MM.1S (cell line): ENCODE results near the gene DNAH6.

Source experiments
- DNase-seq: peaks from one replicate; pipeline ENCODE4 v3.0.0-alpha.2; 2015
- H2AFZ ChIP-seq: fragments of 300-600 bp; sonication (generic); 2 replicates; pipeline ENCODE4 v1.6.0; 2016; ENCODE audit warnings: antibody characterized with exemption, low read length
- H3F3A ChIP-seq: fragments of 300-600 bp; sonication (generic); 2 replicates; pipeline ENCODE4 v1.6.1; 2016; ENCODE audit warnings: mild to moderate bottlenecking, antibody characterized with exemption, low read length, moderate library complexity, mixed read lengths; ENCODE audit not compliant: insufficient read depth
- H3K27ac ChIP-seq: fragments of 300-600 bp; sonication (generic); 2 replicates; pipeline ENCODE4 v1.5.1; 2016; ENCODE audit warnings: mild to moderate bottlenecking, low read length
- H3K27me3 ChIP-seq: fragments of 300-600 bp; sonication (generic); replicated peaks from 2 replicates; pipeline ENCODE4 v1.6.0; 2016; ENCODE audit warnings: low read length; ENCODE audit not compliant: insufficient read depth
- H3K36me3 ChIP-seq: fragments of 300-600 bp; sonication (generic); replicated peaks from 2 replicates; pipeline ENCODE4 v1.6.1; 2016; ENCODE audit warnings: mild to moderate bottlenecking, low read length, mixed read lengths; ENCODE audit not compliant: insufficient read depth
- H3K4me1 ChIP-seq: fragments of 300-600 bp; sonication (generic); 2 replicates; pipeline ENCODE4 v1.6.1; 2016; ENCODE audit warnings: low read length, mixed read lengths
- H3K4me2 ChIP-seq: fragments of 300-600 bp; sonication (generic); 2 replicates; pipeline ENCODE4 v1.6.0; 2016; ENCODE audit warnings: low read depth, low read length
- H3K4me3 ChIP-seq: fragments of 300-600 bp; sonication (generic); 2 replicates; pipeline ENCODE4 v1.5.1; 2016; ENCODE audit warnings: low read length, mixed read lengths
- H3K79me2 ChIP-seq: fragments of 300-600 bp; sonication (generic); 2 replicates; pipeline ENCODE4 v1.6.1; 2016; ENCODE audit warnings: mixed run types, low read length, mixed read lengths
- H3K9ac ChIP-seq: fragments of 300-600 bp; sonication (generic); 2 replicates; pipeline ENCODE4 v1.6.1; 2016; ENCODE audit warnings: low read length, mixed read lengths
- H3K9me2 ChIP-seq: fragments of 300-600 bp; sonication (generic); replicated peaks from 2 replicates; pipeline ENCODE4 v1.6.1; 2016; ENCODE audit warnings: mild to moderate bottlenecking, low read length, mixed read lengths; ENCODE audit not compliant: insufficient read depth
- H3K9me3 ChIP-seq: fragments of 300-600 bp; sonication (generic); replicated peaks from 2 replicates; pipeline ENCODE4 v1.6.1; 2016; ENCODE audit warnings: mild to moderate bottlenecking, low read length, mixed read lengths; ENCODE audit not compliant: insufficient read depth
- H4K20me1 ChIP-seq: fragments of 300-600 bp; sonication (generic); 2 replicates; pipeline ENCODE4 v1.6.1; 2016; ENCODE audit warnings: mild to moderate bottlenecking, low read length, moderate library complexity, mixed read lengths; ENCODE audit not compliant: insufficient read depth
- CTCF ChIP-seq: fragments of 300-600 bp; sonication (generic); IDR thresholded peaks from 2 replicates; pipeline ENCODE4 v1.5.1; 2016; ENCODE audit warnings: antibody characterized with exemption, low read length, mixed read lengths
- EZH2 ChIP-seq: fragments of 300-600 bp; sonication (generic); optimal IDR thresholded peaks from 2 replicates; pipeline ENCODE3; 2017; ENCODE audit warnings: low read depth, mild to moderate bottlenecking, antibody characterized with exemption, low read length, mixed read lengths
- EZH2phosphoT487 ChIP-seq: fragments of 300-600 bp; sonication (generic); IDR thresholded peaks from 2 replicates; pipeline ENCODE4 v1.6.1; 2018; ENCODE audit warnings: antibody characterized with exemption, low read length

DNAH6 gene

GRCh38 chr2:84649058-84649457, 132.8 kb downstream of the DNAH6 start:
- H3K36me3 ChIP-seq: no peaks in the 10 kb centered on the region
- H2AFZ ChIP-seq: no peak overlapping the region
- H3K4me2 ChIP-seq: no peak overlapping the region
- TF ChIP-seq EZH2phosphoT487 (no peak), EZH2 (no peak), CTCF (no peak)
- no peaks in the 10 kb centered on the region for H3K4me1 ChIP-seq
- no peak overlapping the region for H3K9ac ChIP-seq
- H4K20me1 ChIP-seq: no peaks in the 10 kb centered on the region
- no peaks in the 10 kb centered on the region for H3F3A ChIP-seq
- H3K79me2 ChIP-seq: no peaks in the 10 kb centered on the region
- no peaks in the 10 kb centered on the region for H3K9me3 ChIP-seq
- H3K27ac ChIP-seq: no peak overlapping the region
- H3K4me3 ChIP-seq: no peak overlapping the region
- no peaks in the 10 kb centered on the region for H3K9me2 ChIP-seq
- H3K27me3 ChIP-seq: no peaks in the 10 kb centered on the region
- DNase-seq: no peak

GRCh38 chr2:84649487-84650142, 133.3 kb downstream of the DNAH6 start:
- no peaks in the 10 kb centered on the region for H3K36me3 ChIP-seq
- TF ChIP-seq CTCF (no peak), EZH2phosphoT487 (no peak), EZH2 (no peak)

GRCh38 chr2:84652431-84652830, 136.1 kb downstream of the DNAH6 start:
- no peaks in the 10 kb centered on the region for H3K36me3 ChIP-seq
- no peaks in the 10 kb centered on the region for H3F3A ChIP-seq
- no peaks in the 10 kb centered on the region for H3K9me3 ChIP-seq
- H4K20me1 ChIP-seq: no peaks in the 10 kb centered on the region
- no peak for DNase-seq
- no peak overlapping the region for H2AFZ ChIP-seq
- H3K27me3 ChIP-seq: no peaks in the 10 kb centered on the region
- no peak for TF ChIP-seq EZH2
- TF ChIP-seq CTCF: no peak
- no peak for TF ChIP-seq EZH2phosphoT487
- no peak overlapping the region for H3K27ac ChIP-seq
- no peaks in the 10 kb centered on the region for H3K79me2 ChIP-seq
- no peak overlapping the region for H3K4me3 ChIP-seq
- no peak overlapping the region for H3K4me2 ChIP-seq
- H3K9me2 ChIP-seq: no peaks in the 10 kb centered on the region
- H3K9ac ChIP-seq: no peak overlapping the region
- H3K4me1 ChIP-seq: no peaks in the 10 kb centered on the region

More at GRCh38 chr2:84649487-84650142, 133.3 kb downstream of the DNAH6 start:
- no peak for DNase-seq
- Histone ChIP-seq H3K4me1 (no peaks in the 10 kb centered on the region), H3K27me3 (no peaks in the 10 kb centered on the region), H4K20me1 (no peaks in the 10 kb centered on the region), H3K27ac (no peak overlapping the region), H3K4me3 (no peak overlapping the region), H3K4me2 (no peak overlapping the region), H3K79me2 (no peaks in the 10 kb centered on the region), H3F3A (no peaks in the 10 kb centered on the region), H3K9me3 (no peaks in the 10 kb centered on the region), H3K9ac (no peak overlapping the region), H3K9me2 (no peaks in the 10 kb centered on the region), H2AFZ (no peak overlapping the region)
